OCI-M1 (cell line): ENCODE data around the gene MKX.

Experiments
- DNase-seq: peaks from one replicate; lab custom pipeline; 2025; lab: John Stamatoyannopoulos, UW

The MKX gene

GRCh38 chr10:27745732-27746396, at the start of gene MKX:
Gene MKX (minus strand): TSS chr10:27745819. CDS start chr10:27743415, 2,404 bp downstream.
- DNase-seq: no peak

- peak; percentile 30 for DNase-seq
Observed at GRCh38 chr10:27794157-27794556, 48.5 kb upstream of the MKX start.

- DNase-seq: no peak
Observed at GRCh38 chr10:27792216-27792615, 46.6 kb upstream of the MKX start.

- DNase-seq: no peak
Observed at GRCh38 chr10:27784272-27784671, 38.7 kb upstream of the MKX start.

- peak; percentile 74 for DNase-seq
Observed at GRCh38 chr10:27783660-27784059, 38.0 kb upstream of the MKX start.

- no peak for DNase-seq
Observed at GRCh38 chr10:27779462-27780015, 33.9 kb upstream of the MKX start.

GRCh38 chr10:27774831-27775230, 29.2 kb upstream of the MKX start:
- no peak for DNase-seq

GRCh38 chr10:27771231-27771630, 25.6 kb upstream of the MKX start:
- DNase-seq: peak; percentile 46

GRCh38 chr10:27770181-27770580, 24.6 kb upstream of the MKX start:
- no peak for DNase-seq

- DNase-seq: no peak
Observed at GRCh38 chr10:27760867-27761266, 15.2 kb upstream of the MKX start.

- DNase-seq: peak; percentile 22
Observed at GRCh38 chr10:27759483-27760272, 14.1 kb upstream of the MKX start.

GRCh38 chr10:27752673-27753237, 7.1 kb upstream of the MKX start:
- no peak for DNase-seq

- no peak for DNase-seq
Observed at GRCh38 chr10:27748601-27749000, 3.0 kb upstream of the MKX start.

- DNase-seq: no peak
Observed at GRCh38 chr10:27747096-27747451, 1.5 kb upstream of the MKX start.

- no peak for DNase-seq
Observed at GRCh38 chr10:27746397-27747095, 927 bp upstream of the MKX start.

- no peak for DNase-seq
Observed at GRCh38 chr10:27744802-27745731, 552 bp downstream of the MKX start.

- no peak for DNase-seq
Observed at GRCh38 chr10:27743877-27744801, 1.5 kb downstream of the MKX start.

GRCh38 chr10:27743012-27743876, 2.4 kb downstream of the MKX start:
- no peak for DNase-seq
